Activated CD4-positive, alpha-beta T cell treated with anti-CD3 and anti-CD28 coated beads, Interleukin-2, amount 50 U/mL, for 48 hours (primary cell): ENCODE results near the gene UQCC5.

ENCODE experiments used
- DNase-seq, 2 experiments: peaks; one replicate each; pipeline ENCODE4 v3.0.0-alpha.2; 2020

Gene UQCC5

DNA sequence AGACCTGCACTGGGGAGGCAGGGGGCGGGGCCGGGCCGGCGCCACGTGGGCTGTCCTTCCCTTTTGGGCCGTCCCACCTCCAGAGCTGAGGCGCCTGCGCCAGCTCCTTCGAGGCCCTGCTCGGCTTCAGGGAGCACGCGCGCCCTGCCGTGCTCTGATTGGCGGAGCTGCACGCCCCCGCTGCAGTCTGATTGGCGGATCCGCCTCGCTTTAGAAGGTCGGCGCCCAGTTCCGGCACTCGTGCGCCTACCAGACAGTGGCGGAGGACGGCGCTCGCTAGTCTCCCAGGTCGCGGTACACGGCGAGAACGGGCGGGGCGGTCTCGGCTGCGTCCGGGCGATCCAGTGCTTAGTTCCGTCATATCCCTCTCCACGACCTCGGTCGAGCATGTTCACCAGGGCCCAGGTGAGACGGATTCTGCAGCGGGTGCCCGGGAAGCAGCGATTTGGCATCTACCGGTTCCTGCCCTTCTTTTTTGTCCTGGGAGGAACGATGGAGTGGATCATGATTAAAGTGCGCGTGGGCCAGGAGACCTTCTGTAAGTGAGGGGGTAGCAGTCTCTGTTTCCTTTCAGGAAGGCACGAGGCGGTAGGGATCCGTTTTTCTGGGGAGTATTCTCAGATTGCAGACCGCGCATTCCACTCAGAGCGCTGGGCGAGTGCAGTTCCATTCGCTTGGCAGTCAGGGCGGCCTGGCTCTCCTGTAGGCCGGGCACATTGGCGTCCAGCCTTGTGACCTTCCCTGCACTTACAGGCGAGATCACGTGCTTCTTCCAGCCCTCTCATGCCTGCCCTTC is at the start of gene UQCC5:
Gene UQCC5, plus strand, starts transcription at position 237 of the 796 bp plus-strand sequence. Its CDS starts 151 bp downstream, at position 388.
- DNase-seq = peak; percentile 97 to 98

DNA sequence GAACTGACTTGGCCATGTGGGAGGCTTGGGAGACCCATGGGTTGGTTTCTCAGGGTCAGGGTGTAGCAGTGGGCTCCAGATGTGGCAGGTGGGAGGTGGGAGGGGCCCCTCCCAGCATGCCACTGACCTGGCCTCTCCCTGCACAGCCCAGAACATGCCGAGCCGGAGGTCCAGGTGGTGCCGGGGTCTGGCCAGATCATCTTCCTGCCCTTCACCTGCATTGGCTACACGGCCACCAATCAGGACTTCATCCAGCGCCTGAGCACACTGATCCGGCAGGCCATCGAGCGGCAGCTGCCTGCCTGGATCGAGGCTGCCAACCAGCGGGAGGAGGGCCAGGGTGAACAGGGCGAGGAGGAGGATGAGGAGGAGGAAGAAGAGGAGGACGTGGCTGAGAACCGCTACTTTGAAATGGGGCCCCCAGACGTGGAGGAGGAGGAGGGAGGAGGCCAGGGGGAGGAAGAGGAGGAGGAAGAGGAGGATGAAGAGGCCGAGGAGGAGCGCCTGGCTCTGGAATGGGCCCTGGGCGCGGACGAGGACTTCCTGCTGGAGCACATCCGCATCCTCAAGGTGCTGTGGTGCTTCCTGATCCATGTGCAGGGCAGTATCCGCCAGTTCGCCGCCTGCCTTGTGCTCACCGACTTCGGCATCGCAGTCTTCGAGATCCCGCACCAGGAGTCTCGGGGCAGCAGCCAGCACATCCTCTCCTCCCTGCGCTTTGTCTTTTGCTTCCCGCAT is 49.2 kb upstream of the UQCC5 start:
- DNase-seq = no peak

GRCh38 chr3:52487788-52488691 is 48.4 kb upstream of the UQCC5 start:
- no peak for DNase-seq

DNA sequence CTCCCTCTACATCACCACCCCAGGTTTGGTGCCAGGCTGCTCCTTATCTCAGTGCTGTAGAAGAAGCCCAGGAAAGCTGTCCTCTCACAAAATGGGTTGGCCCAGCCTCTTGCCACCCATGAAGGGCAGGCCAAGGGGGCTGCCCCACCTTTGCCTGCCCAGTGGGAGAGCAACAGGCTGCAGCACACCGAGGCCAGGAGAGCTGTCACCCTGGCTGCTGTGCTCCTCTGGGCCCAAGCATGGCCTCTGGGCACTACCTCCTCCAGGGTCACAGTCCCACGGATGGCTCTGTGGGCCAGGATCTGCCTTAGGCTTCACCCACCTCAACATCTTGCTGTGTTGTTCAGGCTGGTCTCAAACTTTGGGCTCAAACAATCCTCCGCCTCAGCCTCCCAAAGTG is 47.7 kb upstream of the UQCC5 start:
- no peak for DNase-seq

- DNase-seq = no peak
Observed at GRCh38 chr3:52489453-52489852, 47.0 kb upstream of the UQCC5 start.

GRCh38 chr3:52490035-52490938 is 46.1 kb upstream of the UQCC5 start:
- no peak for DNase-seq

- DNase-seq = no peak
Observed at GRCh38 chr3:52490939-52491526, 45.4 kb upstream of the UQCC5 start.

GRCh38 chr3:52492059-52492458 is 44.3 kb upstream of the UQCC5 start:
- DNase-seq = no peak

DNA sequence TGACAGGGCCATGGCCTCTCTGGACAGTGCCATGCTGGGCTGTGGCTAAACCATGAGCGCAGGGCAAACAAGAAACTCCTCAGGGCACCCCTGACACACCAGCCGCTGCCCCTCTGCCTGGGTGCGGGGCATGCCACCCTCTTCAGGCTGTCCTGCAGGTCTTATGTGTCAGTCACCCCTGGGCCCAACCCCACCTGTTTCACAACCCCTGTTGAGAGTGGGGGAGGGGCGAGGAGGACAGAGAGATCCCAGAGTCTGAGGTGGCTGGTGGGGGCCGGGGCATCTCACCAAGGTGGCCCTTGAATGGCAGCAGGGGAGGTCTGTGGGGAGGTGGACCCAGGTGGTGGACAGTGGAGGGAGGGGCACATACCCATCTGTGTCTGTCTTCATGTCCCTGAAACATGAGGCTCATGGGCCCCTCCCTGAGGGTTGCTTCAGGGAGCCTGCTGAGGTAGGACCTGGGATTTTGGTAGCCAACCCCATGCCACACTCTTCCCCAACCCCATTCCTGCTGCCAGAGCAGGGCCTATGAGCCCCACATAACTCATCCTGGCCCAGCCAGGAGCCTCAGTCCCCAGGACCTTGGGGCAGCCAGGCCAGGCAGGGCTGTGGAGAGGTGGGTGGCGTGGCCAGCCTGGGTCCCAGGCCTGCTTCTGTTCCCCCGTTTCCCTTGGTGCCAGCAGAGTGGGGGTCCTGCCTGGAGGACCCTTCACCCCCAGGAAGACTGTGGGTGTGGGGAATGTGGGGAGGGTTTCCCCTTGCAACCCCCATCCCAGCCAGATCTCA is 43.0 kb upstream of the UQCC5 start:
- no peak for DNase-seq

DNA sequence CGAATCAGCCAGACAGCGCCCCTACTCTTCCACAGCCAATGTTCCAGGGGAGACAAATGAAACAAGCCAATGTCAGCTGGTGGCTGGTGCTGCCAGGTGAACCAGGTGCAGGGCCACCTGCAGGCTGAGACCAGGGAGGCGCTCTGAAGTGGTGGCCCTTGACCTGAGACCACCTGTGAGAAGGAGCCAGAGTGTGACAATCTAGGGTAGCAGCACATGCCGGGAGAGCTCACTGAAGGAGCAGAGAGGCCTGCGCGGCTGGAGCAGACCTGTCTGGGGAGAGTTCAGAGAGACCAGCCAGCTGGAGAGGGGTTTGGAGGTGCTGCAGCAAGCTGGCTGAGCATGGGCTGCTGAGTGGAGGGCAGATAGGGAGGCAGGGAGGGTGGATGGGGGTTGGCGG is 42.0 kb upstream of the UQCC5 start:
- DNase-seq = no peak

- no peak for DNase-seq
Observed at GRCh38 chr3:52494886-52495495, 41.4 kb upstream of the UQCC5 start, which contains the start of gene STAB1. STAB1 (plus strand) TSS chr3:52495338; CDS start chr3:52495414, 76 bp downstream.

DNA sequence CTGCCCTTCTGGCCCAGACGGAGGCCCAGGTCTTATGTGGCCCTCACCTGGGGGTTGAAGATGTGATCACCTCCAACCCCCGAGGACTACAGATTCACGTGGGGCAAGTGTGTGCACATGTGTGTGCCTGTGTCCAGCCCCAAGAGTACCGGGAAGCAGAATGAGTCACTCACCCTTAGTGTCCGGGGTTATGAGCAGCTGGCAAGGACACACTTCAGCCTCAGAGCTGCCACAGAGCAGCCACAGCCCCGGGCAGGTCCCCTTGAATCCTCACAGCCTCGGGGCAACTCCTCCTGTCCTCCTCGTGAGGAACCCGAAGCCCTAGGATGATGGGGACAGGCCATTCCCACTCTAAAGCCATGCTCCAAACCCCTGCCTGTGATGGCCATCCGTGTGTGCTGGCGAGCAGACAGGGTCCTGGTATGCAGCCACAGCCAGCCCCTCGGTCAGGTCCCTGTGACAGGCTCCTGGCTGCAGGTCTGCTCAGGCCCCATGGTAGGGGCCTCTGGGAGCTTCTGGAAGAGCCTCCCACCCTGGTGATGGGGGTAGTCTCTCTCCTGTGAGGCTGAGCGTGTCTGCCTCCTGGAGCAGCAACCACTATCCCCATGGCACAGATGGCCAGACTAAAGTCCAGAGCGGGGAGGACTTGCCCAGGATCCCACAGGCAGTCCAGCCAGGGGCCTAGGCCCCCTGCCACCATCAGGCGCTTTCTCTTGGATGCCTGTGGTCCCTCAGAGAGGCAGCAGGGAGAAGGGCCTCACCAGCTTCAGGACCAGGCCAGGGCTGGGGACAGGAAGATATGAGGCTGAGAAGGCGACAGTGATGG is 40.4 kb upstream of the UQCC5 start:
- DNase-seq = no peak

DNA sequence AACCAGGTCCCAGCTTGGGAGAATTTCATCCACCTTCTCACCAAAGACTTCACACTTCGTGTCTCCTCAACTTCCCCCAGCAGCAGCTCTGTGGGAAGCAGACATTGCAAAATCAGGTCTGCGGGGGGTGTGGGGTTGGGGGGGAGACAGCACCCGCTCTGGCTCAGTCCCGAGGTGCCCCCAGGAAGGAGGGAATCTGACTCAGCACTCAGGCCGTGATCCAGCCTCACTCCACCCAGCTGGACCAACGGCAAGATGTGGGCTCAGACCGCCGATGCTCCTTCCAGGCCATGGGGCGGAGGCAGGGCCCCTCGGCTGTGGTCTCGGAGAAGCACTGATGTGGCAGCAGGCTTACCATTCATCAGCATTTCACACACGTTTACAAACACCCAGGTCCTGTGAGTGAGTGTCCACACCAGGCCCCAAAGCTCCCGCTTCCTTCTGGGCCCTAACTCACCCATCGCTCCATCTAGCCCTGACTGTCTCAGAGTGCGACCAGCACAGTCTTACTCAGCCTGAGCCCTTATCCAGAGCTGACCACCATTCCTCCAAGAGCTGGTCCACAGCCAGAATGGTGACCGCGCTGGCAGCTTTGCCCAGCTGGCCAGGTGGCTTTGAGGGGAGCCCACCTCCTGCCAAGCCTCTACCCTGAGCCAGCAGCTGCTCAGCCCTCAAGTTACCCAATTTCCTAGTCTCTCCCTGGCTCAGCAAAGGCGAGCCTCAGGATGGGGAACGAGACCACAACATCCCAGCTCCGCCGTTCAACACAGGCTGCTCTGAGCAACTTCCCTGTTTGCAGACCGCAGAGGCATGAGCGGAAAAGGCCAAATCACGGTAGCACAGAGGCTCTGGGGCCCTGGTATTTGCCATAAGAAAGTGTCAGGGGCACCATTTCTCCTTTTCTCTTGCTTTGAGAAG is 38.0 kb upstream of the UQCC5 start:
- DNase-seq = no peak

DNA sequence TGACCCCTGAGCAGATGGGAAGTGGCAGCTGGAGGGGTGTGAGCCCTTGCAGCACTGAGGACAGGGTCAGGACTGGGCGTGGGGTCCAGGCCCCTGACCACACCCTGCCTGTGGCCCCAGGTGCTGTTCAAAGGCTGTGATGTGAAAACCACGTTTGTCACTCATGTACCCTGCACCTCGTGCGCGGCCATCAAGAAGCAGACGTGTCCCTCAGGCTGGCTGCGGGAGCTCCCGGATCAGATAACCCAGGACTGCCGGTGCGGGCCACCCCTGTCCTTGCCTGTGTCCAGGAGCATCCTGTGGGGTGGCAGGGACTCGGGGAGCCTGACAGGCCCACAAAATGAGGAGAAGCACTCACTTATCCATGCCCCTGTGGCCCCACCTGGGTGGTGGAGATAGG is 35.4 kb upstream of the UQCC5 start:
- no peak for DNase-seq

DNA sequence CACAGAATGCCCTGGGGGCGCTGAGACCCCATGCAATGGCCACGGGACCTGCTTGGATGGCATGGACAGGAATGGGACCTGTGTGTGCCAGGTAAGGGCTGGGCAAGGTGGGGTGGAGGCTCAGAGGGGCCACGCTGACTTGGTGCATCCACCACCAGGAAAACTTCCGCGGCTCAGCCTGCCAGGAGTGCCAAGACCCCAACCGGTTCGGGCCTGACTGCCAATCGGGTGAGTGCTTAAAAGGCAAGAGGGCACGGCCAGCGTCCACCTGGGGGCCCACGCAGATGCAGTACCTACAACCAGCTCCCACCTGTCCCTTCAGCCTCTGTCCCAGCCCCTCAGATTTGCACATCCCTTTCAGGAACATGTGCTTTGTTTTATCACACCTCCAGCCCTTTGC is 34.4 kb upstream of the UQCC5 start:
- no peak for DNase-seq

- DNase-seq = no peak
Observed at GRCh38 chr3:52502808-52503350, 33.5 kb upstream of the UQCC5 start.

- DNase-seq = no peak
Observed at GRCh38 chr3:52503788-52504424, 32.5 kb upstream of the UQCC5 start.
